B cell (primary cell): ENCODE measurements around the gene MFRP. TPM values are rescaled to one million over a fixed set of nuclear protein-coding genes. Genes with fewer than 3 reads are reported as not detected.

Experiments used
- ATAC-seq: fragments of 200-7000 bp; cut with Tn5 transposase; one replicate; pipeline ENCODE4 v1.10.0; 2021; ENCODE audit warnings: low read depth, mild to moderate bottlenecking, moderate number of reproducible peaks, moderate library complexity
- CTCF ChIA-PET: fragments of 350-600 bp; sonication (Branson Sonifier 250); formaldehyde crosslinking; loops from one replicate; lab custom pipeline; 2021; ENCODE audit warnings: antibody characterized with exemption, inconsistent platforms; lab: Charles Lee
- POLR2A ChIA-PET: fragments of 350-600 bp; sonication (Branson Sonifier 250); formaldehyde crosslinking; loops from one replicate; lab custom pipeline; 2021; ENCODE audit warnings: antibody characterized with exemption; lab: Charles Lee
- DNase-seq: peaks from one replicate; pipeline ENCODE4 v3.0.0; 2013
- H2AFZ ChIP-seq: 2 replicates; pipeline ENCODE4 v1.6.1; 2012; ENCODE audit warnings: mild to moderate bottlenecking, low read depth, low read length; ENCODE audit not compliant: insufficient read depth, poor library complexity, severe bottlenecking
- H3K27ac ChIP-seq, 2 donors: 1 replicate in 1 of 2; 2 replicates in 1 of 2; pipeline ENCODE4 v1.5.1; 2012 to 2013; ENCODE audit warnings: low read length in 2 of 2, mild to moderate bottlenecking in 2 of 2, moderate library complexity in 1 of 2
- H3K27me3 ChIP-seq, 4 experiments: fragments of 200-600 bp in 1 of 4; sonication (generic) in 1 of 4; replicated peaks in 1 of 4; 1 replicate in 2 of 4; 2 replicates in 2 of 4; pipeline versions ENCODE4 v1.6.1 to v1.7.0; 2013 to 2016; ENCODE audit warnings: low read length in 3 of 4, mild to moderate bottlenecking in 2 of 4, mixed read lengths in 1 of 4, moderate library complexity in 1 of 4; ENCODE audit not compliant: insufficient read depth in 4 of 4, control insufficient read depth in 3 of 4; ENCODE audit errors: control extremely low read depth in 1 of 4
- H3K36me3 ChIP-seq, 2 experiments: replicated peaks in 1 of 2; 1 replicate in 1 of 2; 2 replicates in 1 of 2; pipeline versions ENCODE4 v1.6.1 to v1.7.1; 2013; ENCODE audit warnings: low read length in 1 of 2; ENCODE audit not compliant: insufficient read depth in 2 of 2, control insufficient read depth in 1 of 2; ENCODE audit errors: control extremely low read depth in 1 of 2, extremely low read depth in 1 of 2
- H3K4me1 ChIP-seq, 2 donors: fragments of 200-600 bp in 1 of 2; sonication (generic) in 1 of 2; 1 replicate in 1 of 2; 2 replicates in 1 of 2; pipeline versions ENCODE4 v1.5.1 to v1.6.1; 2013 to 2017; ENCODE audit warnings: low read length in 2 of 2; ENCODE audit not compliant: control insufficient read depth in 2 of 2, insufficient read depth in 2 of 2
- H3K4me2 ChIP-seq: replicated peaks from 2 replicates; pipeline ENCODE3; 2012; ENCODE audit warnings: mild to moderate bottlenecking, low read depth, low read length; ENCODE audit not compliant: poor library complexity, severe bottlenecking
- H3K4me3 ChIP-seq, 5 experiments: fragments of 200-600 bp in 1 of 5; sonication (generic) in 1 of 5; 1 replicate in 3 of 5; 2 replicates in 2 of 5; pipeline versions ENCODE4 v1.5.1 to v1.7.0; 2011 to 2016; ENCODE audit warnings: low read length in 4 of 5, mild to moderate bottlenecking in 4 of 5, low read depth in 2 of 5, control low read depth in 1 of 5, moderate library complexity in 1 of 5; ENCODE audit not compliant: insufficient read depth in 1 of 5; ENCODE audit errors: control extremely low read depth in 1 of 5, extremely low read depth in 1 of 5
- H3K79me2 ChIP-seq: fragments of 200-600 bp; sonication (generic); one replicate; pipeline ENCODE4 v1.6.0; 2016; ENCODE audit warnings: low read length; ENCODE audit not compliant: control insufficient read depth, insufficient read depth
- H3K9ac ChIP-seq: fragments of 200-600 bp; sonication (generic); 2 replicates; pipeline ENCODE4 v1.6.1; 2017; ENCODE audit warnings: mild to moderate bottlenecking, low read length, moderate library complexity
- H3K9me3 ChIP-seq, 3 donors: one replicate each; pipeline versions ENCODE4 v1.6.1 to v1.7.1; 2013; ENCODE audit warnings: low read length in 2 of 3; ENCODE audit not compliant: control insufficient read depth in 2 of 3, insufficient read depth in 1 of 3; ENCODE audit errors: control extremely low read depth in 1 of 3
- H4K20me1 ChIP-seq: 2 replicates; pipeline ENCODE4 v1.6.0; 2012; ENCODE audit warnings: mild to moderate bottlenecking, low read length; ENCODE audit not compliant: insufficient read depth, control insufficient read depth, poor library complexity, severe bottlenecking
- H3K27ac Mint-ChIP-seq: one replicate; pipeline ENCODE4 v1.8.0; 2021; ENCODE audit warnings: mixed read lengths
- H3K27me3 Mint-ChIP-seq: one replicate; pipeline ENCODE4 v1.8.0; 2021; ENCODE audit warnings: mixed read lengths
- H3K4me1 Mint-ChIP-seq: one replicate; pipeline ENCODE4 v1.8.0; 2021; ENCODE audit warnings: mixed read lengths
- H3K4me3 Mint-ChIP-seq: one replicate; pipeline ENCODE4 v1.8.0; 2021; ENCODE audit warnings: mixed read lengths
- H3K9me3 Mint-ChIP-seq: one replicate; pipeline ENCODE4 v1.8.0; 2022; ENCODE audit warnings: mixed read lengths; ENCODE audit not compliant: insufficient read depth
- EZH2 ChIP-seq: IDR thresholded peaks from 2 replicates; pipeline ENCODE4 v1.6.1; 2012; ENCODE audit warnings: borderline replicate concordance, low read depth, mild to moderate bottlenecking, moderate library complexity, low read length; ENCODE audit not compliant: insufficient read depth, poor library complexity, severe bottlenecking
- WGBS: methylation state at CpG from one replicate; pipeline ENCODE4 v1.1.5; 2013; ENCODE audit warnings: missing lambda C conversion rate; ENCODE audit not compliant: insufficient coverage; 5-methylcytosine and 5-hydroxymethylcytosine counted together
- intact Hi-C: fragments of 100-400 bp; cut with micrococcal nuclease; formaldehyde crosslinking; loops from one replicate; pipeline ENCODE4 v1.10.0; 2022
- polyA plus RNA-seq: library from polyadenylated mRNA; depleted of rRNA; stranded (reverse); fragments of >200 nt; gene quantifications from 2 replicates; pipeline ENCODE4 v1.2.3, GENCODE V29; 2012
- total RNA-seq, 2 donors: library from RNA; stranded (reverse); fragments of 120-200 nt in 1 of 2; gene quantifications; 1 replicate in 1 of 2; 2 replicates in 1 of 2; pipeline versions ENCODE4 v1.2.3 to v1.2.4, GENCODE V29; 2013 to 2022
- TF ChIP-seq, protein P1 (sequence below): fragments of 200-600 bp; IDR thresholded peaks from one replicate; pipeline ENCODE4 v1.8.0; 2022; ENCODE audit warnings: antibody characterized with exemption, mild to moderate bottlenecking

Gene MFRP
- total and polyA plus RNA-seq, 2 donors (not counting 1 experiment from before 2014, with no cell fraction given), result not detected

DNA sequence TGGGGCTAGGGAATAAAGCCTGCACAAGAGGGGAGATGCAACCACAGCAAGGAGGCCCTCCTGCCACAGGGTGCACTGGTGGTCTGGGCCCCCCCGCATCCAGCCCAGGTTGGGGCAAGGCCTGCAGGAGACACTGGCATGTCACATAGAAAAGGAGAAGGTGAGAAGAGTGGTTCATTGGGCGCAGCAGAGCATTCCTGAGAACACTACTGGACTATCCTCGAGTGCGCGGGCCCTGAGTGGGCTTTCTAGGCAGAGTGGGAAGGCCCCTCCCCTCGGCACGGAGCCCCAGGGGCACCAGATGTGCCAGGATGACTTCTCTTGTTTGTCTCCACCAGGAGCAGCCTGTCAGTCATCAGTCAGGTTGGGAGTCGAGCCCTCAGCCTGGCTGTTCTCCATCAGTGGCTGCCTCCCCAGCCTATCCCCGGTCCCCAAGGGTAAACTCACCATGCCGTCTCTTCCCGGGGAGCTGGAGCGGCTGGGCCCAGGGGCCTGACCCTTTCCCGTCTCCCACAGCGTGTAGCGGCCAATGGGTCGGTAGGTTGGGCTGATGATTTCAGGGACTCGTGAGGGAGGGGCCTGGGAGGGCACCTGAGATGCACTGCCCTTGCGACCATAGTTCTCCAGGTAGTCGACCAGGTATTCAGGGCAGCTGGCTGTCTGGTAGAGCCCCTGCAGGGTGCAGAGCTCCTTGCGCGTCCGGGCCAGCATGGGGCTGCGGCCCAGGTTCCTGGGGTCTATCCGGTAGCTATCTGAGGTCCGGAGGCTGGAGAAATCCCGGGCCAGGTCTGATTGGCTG lies 26.0 kb upstream of the MFRP start:
- no peaks in the 10 kb centered on the region for H4K20me1 ChIP-seq
- Mint-ChIP-seq H3K9me3 (no peaks in the 10 kb centered on the region), H3K27me3 (peaks cover 27% of the 10 kb centered on the region), H3K27ac (no peak overlapping the region), H3K4me3 (no peak overlapping the region), H3K4me1 (no peaks in the 10 kb centered on the region)
- DNase-seq (no peak), ATAC-seq (no peak)
- peaks cover 0 to 14% (median 5%) of the 10 kb centered on the region in 4 experiments for H3K27me3 ChIP-seq
- no peak overlapping the region for H3K4me2 ChIP-seq
- H3K79me2 ChIP-seq, result no peaks in the 10 kb centered on the region
- H3K4me1 ChIP-seq, result no peaks in the 10 kb centered on the region
- ChIA-PET CTCF (interaction anchor here (5.5 kb wide), 1 partner anchor 16 kb away, joined by 46 read pairs; no protein-coding TSS in a partner anchor), POLR2A (interaction anchor here (0.6 kb wide), 1 partner anchor 1031 kb away, joined by 3 read pairs; no protein-coding TSS in a partner anchor)
- no peak overlapping the region for H3K4me3 ChIP-seq
- H3K27ac ChIP-seq, result no peak overlapping the region
- no peaks in the 10 kb centered on the region for H3K36me3 ChIP-seq
- H3K9ac ChIP-seq, result no peak overlapping the region
- no peaks in the 10 kb centered on the region for H3K9me3 ChIP-seq
- 94% methylated on average over 26 of the region's 26 CpGs for WGBS
- TF ChIP-seq EZH2, result no peak
- TF ChIP-seq, protein P1, sequence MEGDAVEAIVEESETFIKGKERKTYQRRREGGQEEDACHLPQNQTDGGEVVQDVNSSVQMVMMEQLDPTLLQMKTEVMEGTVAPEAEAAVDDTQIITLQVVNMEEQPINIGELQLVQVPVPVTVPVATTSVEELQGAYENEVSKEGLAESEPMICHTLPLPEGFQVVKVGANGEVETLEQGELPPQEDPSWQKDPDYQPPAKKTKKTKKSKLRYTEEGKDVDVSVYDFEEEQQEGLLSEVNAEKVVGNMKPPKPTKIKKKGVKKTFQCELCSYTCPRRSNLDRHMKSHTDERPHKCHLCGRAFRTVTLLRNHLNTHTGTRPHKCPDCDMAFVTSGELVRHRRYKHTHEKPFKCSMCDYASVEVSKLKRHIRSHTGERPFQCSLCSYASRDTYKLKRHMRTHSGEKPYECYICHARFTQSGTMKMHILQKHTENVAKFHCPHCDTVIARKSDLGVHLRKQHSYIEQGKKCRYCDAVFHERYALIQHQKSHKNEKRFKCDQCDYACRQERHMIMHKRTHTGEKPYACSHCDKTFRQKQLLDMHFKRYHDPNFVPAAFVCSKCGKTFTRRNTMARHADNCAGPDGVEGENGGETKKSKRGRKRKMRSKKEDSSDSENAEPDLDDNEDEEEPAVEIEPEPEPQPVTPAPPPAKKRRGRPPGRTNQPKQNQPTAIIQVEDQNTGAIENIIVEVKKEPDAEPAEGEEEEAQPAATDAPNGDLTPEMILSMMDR, result no peak
- intact Hi-C loops, result no loop called here
- H2AFZ ChIP-seq, result no peak overlapping the region

DNA sequence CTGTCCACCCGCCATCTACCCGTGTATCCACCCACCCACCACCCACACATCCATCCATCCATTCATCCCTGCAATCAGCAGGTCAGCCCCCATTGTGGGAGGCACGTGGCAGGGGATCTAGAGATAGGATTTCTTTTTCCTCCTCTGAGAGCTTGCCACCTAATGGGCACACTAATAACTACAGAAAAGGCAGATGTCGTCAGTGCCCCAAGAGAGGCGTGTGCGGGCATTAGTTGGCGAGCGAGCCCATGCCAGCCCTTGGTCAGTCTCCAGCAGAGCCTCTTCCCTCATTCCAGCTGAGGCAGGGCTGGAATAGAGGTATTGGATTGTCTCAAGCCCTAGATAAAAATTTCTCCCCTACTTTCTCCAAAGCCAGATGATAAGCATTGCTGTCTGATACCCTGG lies 25.3 kb upstream of the MFRP start:
- intact Hi-C loops, result no loop called here
- Mint-ChIP-seq H3K4me3 (no peak overlapping the region), H3K27ac (no peak overlapping the region), H3K9me3 (no peaks in the 10 kb centered on the region), H3K4me1 (no peaks in the 10 kb centered on the region), H3K27me3 (peaks cover 34% of the 10 kb centered on the region)
- DNase-seq, result no peak
- ChIA-PET CTCF (interaction anchor here (5.5 kb wide), 1 partner anchor 15 kb away, joined by 46 read pairs; no protein-coding TSS in a partner anchor), POLR2A (interaction anchor here (0.6 kb wide), 1 partner anchor 1030 kb away, joined by 3 read pairs; no protein-coding TSS in a partner anchor)
- H4K20me1 ChIP-seq, result no peaks in the 10 kb centered on the region
- TF ChIP-seq, protein P1, result peak; percentile 13
- no peak for TF ChIP-seq EZH2
- ATAC-seq, result no peak
- no peak overlapping the region for H3K4me2 ChIP-seq
- H3K79me2 ChIP-seq, result no peaks in the 10 kb centered on the region
- peaks cover 0 to 20% (median 5%) of the 10 kb centered on the region in 4 experiments for H3K27me3 ChIP-seq
- no peaks in the 10 kb centered on the region for H3K36me3 ChIP-seq
- WGBS, result 33% methylated on average over 2 of the region's 8 CpGs
- no peak overlapping the region for H3K4me3 ChIP-seq
- no peak overlapping the region for H3K9ac ChIP-seq
- no peak overlapping the region for H2AFZ ChIP-seq
- H3K9me3 ChIP-seq, result no peaks in the 10 kb centered on the region
- no peak overlapping the region for H3K27ac ChIP-seq
- H3K4me1 ChIP-seq, result no peaks in the 10 kb centered on the region
